HFF-Myc (cell line): ENCODE measurements around the gene LRRC51.

Experiments
- DNase-seq: peaks from one replicate; pipeline ENCODE4 v3.0.0-alpha.2; 2011; ENCODE audit warnings: low read depth; ENCODE audit errors: extremely low read depth
- H3K4me3 ChIP-seq: replicated peaks from 2 replicates; pipeline ENCODE4 v1.5.1; 2011; ENCODE audit warnings: low read depth, mild to moderate bottlenecking, control low read depth, low read length
- TF ChIP-seq, protein P1 (sequence below): IDR thresholded peaks from 2 replicates; pipeline ENCODE4 v1.5.1; 2012; ENCODE audit warnings: mild to moderate bottlenecking, low read depth, low read length, control low read depth; ENCODE audit errors: missing control alignments

The LRRC51 gene

GRCh38 chr11:72114570-72114969, 33.9 kb downstream of the LRRC51 start:
- DNase-seq = no peak
- TF ChIP-seq, protein P1, sequence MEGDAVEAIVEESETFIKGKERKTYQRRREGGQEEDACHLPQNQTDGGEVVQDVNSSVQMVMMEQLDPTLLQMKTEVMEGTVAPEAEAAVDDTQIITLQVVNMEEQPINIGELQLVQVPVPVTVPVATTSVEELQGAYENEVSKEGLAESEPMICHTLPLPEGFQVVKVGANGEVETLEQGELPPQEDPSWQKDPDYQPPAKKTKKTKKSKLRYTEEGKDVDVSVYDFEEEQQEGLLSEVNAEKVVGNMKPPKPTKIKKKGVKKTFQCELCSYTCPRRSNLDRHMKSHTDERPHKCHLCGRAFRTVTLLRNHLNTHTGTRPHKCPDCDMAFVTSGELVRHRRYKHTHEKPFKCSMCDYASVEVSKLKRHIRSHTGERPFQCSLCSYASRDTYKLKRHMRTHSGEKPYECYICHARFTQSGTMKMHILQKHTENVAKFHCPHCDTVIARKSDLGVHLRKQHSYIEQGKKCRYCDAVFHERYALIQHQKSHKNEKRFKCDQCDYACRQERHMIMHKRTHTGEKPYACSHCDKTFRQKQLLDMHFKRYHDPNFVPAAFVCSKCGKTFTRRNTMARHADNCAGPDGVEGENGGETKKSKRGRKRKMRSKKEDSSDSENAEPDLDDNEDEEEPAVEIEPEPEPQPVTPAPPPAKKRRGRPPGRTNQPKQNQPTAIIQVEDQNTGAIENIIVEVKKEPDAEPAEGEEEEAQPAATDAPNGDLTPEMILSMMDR = no peak

DNA sequence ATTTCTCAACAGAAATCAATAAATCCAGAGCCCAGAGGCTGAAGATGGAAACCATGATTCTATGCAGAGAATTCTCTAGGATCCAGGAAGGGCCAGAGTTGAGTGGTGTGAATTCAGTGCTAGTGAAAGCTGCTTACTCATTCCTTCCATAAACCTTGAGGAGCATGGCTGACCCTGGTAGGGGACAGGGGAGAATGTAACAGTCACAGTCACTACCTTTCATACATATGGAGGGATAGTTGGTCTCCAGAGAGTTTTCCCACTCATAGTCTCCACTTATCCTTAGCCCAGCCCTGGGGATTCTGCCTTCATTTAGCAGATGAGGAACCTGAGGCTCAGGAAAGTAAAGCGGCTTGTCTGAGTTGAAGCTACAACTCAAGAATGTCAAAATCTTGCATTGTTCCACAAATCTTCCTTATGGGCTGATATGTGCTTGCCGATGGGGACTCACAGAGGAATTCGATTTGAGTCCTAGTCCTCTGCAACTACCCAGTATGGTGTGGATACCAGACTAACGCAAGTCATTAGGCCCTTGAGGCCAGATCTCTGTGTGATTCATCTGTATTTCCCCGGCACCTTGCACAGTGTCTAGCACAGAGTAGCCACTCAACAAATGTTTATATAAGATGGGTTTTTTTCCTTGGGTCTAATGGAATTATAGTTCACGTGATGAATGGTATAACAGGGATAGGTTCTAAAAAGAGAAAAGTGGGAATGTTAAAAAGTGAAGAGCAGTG, 35.5 kb downstream of the LRRC51 start:
- TF ChIP-seq, protein P1 = no peak
- H3K4me3 ChIP-seq = no peak overlapping the region
- DNase-seq = no peak

More at GRCh38 chr11:72114570-72114969, 33.9 kb downstream of the LRRC51 start:
- no peak overlapping the region for H3K4me3 ChIP-seq

GRCh38 chr11:72119198-72119597, 38.5 kb downstream of the LRRC51 start:
- no peak for DNase-seq
- H3K4me3 ChIP-seq = no peak overlapping the region
- TF ChIP-seq, protein P1 = no peak

DNA sequence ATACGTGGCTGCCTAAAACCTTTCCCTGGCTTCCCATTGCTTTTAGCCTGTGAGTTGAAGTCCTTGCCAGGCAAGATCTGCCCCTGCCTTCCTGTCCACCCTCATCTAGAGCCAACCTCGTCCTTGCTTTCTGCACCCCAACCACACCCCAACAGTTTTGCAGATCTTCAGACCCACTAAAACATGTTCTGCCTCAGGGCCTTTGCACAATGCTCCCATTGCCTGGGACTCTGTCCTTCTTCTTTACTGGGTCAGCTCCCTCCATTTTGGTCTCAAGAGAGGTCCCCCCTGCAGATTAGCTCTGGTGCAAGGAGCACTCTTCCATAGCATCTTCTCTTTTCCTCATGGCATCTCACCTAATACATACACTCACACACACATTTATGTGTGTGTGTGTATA, 40.3 kb downstream of the LRRC51 start:
- TF ChIP-seq, protein P1 = no peak
- H3K4me3 ChIP-seq = no peak overlapping the region
- DNase-seq = no peak

- TF ChIP-seq, protein P1 = no peak
- H3K4me3 ChIP-seq = no peak overlapping the region
- DNase-seq = no peak
Measured at GRCh38 chr11:72122607-72123006, 42.0 kb downstream of the LRRC51 start.

GRCh38 chr11:72123117-72123653, 42.5 kb downstream of the LRRC51 start:
- H3K4me3 ChIP-seq = no peak overlapping the region
- TF ChIP-seq, protein P1 = no peak
- no peak for DNase-seq
